HUES6 (cell line): ENCODE measurements around the gene LDB3.
A peak's percentile ranks its signal among the peaks of the same experiment; 100 is the strongest.

Experiments
- H3K27ac ChIP-seq: 2 replicates; pipeline ENCODE4 v1.7.0; 2013; ENCODE audit warnings: low read depth, mild to moderate bottlenecking, low read length, inconsistent platforms
- H3K27me3 ChIP-seq: 2 replicates; pipeline ENCODE4 v1.6.1; 2013; ENCODE audit warnings: low read length; ENCODE audit not compliant: control insufficient read depth, insufficient read depth
- H3K36me3 ChIP-seq: 2 replicates; pipeline ENCODE4 v1.6.1; 2013; ENCODE audit warnings: low read length; ENCODE audit not compliant: control insufficient read depth, insufficient read depth
- H3K4me1 ChIP-seq: 2 replicates; pipeline ENCODE4 v1.6.1; 2013; ENCODE audit warnings: low read length; ENCODE audit not compliant: control insufficient read depth, insufficient read depth
- H3K4me3 ChIP-seq: 2 replicates; pipeline ENCODE4 v1.5.1; 2013; ENCODE audit warnings: low read depth, low read length
- H3K9ac ChIP-seq: one replicate; pipeline ENCODE4 v1.6.1; 2013; ENCODE audit warnings: mild to moderate bottlenecking, low read length
- H3K9me3 ChIP-seq: 2 replicates; pipeline ENCODE4 v1.6.1; 2013; ENCODE audit warnings: low read depth, low read length; ENCODE audit not compliant: control insufficient read depth, insufficient read depth

Gene LDB3

DNA sequence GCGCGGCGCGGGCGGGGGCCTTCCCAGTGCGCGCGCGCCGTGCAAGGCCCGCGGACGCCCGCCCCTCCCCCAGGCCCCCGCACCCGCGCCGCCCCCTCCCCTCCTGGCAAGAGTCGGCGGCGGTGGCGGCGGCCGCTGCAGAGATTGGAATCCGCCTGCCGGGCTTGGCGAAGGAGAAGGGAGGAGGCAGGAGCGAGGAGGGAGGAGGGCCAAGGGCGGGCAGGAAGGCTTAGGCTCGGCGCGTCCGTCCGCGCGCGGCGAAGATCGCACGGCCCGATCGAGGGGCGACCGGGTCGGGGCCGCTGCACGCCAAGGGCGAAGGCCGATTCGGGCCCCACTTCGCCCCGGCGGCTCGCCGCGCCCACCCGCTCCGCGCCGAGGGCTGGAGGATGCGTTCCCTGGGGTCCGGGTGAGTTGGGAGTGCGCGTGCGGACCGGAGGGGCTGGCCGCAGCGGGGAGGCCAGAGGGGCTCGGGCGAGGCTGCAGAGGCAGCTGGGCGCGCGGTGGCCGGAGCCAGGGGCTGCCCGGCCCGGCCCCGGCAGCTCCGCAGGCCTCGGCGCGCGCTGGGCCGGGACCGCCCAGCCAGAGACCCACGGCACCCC is 88.3 kb downstream of the LDB3 start, which contains the start of gene BMPR1A:
Gene BMPR1A (plus strand): TSS at position 109 of the 602 bp plus-strand sequence. CDS start 119,400 bp downstream, outside the sequence.
- Histone ChIP-seq H3K4me1 (peaks cover 44% of the 10 kb centered on the region), H3K9ac (peak within 1 kb of the TSS; percentile 94), H3K36me3 (peaks cover 5% of the 10 kb centered on the region; the same call in 1 of the 2 replicates), H3K9me3 (no peaks in the 10 kb centered on the region), H3K27ac (peak within 1 kb of the TSS; percentile 97), H3K4me3 (peak within 1 kb of the TSS; percentile 92), H3K27me3 (no peaks in the 10 kb centered on the region)

DNA sequence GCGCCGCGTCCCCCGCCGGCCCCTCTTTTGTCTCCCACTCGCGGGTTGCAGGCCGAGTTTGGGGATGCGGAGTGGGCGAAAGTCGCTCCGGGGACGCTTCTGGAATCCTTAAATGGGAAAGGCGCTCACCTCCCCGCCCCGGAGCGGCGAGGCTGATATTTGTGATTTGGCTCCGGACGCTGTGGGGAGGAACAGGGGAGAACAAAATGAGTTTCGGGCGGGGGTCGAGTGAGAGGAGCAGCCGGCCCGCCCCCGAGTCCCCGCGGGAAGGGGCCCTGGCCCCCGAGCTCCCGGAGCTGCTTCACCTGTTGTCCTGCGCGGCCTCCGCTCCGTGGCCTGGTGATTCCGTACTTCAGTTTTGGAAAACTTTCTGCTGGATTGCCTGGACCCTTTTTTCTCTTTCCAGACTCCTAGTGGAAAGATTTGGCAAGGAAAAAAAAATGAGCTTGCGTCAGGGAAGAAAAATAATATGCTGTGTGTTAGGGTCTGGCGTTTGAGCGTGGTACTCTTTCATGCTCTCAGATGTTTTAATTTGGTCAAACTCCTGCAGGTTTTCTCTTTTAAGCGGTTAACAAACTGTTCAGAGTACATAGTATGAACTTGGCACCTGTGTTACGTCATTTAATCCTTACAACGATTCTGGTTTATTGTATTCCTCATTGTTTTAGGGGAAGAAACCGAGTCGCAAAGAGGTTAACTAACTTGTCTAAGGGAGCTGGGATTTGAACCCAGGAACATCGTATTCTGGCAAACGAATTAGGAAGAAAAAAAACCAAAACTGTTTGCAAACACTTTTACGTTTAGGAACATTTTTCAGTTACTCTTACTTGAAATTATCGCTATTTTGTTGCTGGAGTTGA is 89.0 kb downstream of the LDB3 start:
- Histone ChIP-seq H3K36me3 (peaks cover 5% of the 10 kb centered on the region; the same call in 1 of the 2 replicates), H3K27ac (peak overlapping the region; percentile 81), H3K4me1 (peaks cover 44% of the 10 kb centered on the region), H3K9ac (peak overlapping the region; percentile 94), H3K27me3 (no peaks in the 10 kb centered on the region), H3K4me3 (peak overlapping the region; percentile 92), H3K9me3 (no peaks in the 10 kb centered on the region)

DNA sequence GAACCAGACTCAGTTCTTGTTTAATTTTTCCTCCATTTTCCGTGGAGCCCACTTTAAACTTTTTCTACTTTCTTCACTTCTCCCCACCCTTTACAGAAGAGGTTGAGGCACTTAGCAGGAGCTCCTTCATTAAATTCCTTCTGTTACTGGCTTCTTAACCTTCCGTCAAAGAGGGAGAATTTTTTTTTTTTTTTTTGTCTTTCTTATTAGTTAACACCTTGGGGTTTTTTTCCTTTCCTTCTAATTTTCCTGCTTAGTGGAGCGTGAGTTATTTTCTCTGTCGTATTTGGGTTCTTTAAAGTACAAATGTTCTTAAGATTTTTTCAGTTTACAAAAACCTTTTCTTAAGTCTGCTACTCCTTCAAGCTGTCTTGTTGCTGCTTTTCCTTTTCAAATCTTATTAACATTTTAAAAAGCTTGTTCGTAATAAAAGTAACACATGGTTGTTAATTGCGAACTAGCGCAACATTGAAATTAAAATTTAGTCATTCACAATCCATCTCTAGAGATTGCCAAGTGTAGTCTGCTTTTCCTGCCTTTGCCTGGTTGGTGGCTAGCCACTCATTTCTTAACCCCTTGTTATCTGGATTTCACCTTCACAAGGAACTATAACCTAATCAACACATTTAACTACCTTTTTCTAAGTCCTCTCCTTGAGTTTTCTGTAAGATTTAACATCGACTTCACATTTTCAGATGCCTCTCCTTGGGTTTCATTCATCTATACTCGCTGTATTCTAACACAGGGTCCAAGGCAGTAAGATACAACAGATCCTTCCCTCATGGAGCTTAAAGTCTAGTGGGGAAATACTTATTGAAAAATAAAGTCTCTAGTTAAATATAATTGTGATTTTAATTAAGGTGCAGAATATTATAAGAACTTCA is 90.1 kb downstream of the LDB3 start:
- Histone ChIP-seq H3K9ac (peak overlapping the region; percentile 94), H3K9me3 (no peaks in the 10 kb centered on the region), H3K4me3 (peak overlapping the region; percentile 92), H3K27me3 (no peaks in the 10 kb centered on the region), H3K4me1 (peaks cover 33% of the 10 kb centered on the region), H3K36me3 (peaks cover 5% of the 10 kb centered on the region; the same call in 1 of the 2 replicates), H3K27ac (peak overlapping the region; percentile 81; the same call in 1 of the 2 replicates)

DNA sequence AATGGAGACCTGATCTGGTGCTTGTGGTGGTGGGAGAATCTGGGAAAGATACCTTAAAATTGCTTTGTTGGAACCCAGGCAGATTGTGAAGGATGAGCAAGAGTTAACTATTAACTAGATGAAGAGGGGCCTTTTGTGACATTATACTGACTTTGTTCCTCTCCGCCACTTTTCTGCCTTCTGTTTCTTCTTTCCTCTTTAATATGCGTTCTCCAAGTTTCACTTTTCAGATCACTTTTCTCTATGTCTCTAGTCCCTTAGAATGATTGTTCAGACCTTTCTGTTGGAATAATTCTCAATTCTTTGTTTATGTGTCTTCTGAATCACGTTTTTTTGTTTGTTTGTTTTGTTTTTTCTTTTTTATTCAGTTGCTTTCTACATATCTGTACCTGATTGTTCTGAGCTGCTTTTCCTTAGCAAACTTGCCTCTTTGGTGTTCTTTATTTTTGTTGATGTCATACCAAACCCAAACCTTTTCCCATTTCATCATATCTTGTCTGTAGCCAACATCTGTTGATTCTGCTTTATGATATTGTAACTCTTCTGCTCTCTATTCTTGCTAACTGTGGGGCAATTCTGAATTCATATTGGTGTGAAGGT is 90.9 kb downstream of the LDB3 start:
- Histone ChIP-seq H3K9me3 (no peaks in the 10 kb centered on the region), H3K27me3 (no peaks in the 10 kb centered on the region), H3K4me3 (peak overlapping the region; percentile 92), H3K9ac (peak overlapping the region; percentile 94), H3K4me1 (peaks cover 27% of the 10 kb centered on the region), H3K27ac (peak overlapping the region; percentile 4; the same call in 1 of the 2 replicates), H3K36me3 (peaks cover 5% of the 10 kb centered on the region; the same call in 1 of the 2 replicates)

DNA sequence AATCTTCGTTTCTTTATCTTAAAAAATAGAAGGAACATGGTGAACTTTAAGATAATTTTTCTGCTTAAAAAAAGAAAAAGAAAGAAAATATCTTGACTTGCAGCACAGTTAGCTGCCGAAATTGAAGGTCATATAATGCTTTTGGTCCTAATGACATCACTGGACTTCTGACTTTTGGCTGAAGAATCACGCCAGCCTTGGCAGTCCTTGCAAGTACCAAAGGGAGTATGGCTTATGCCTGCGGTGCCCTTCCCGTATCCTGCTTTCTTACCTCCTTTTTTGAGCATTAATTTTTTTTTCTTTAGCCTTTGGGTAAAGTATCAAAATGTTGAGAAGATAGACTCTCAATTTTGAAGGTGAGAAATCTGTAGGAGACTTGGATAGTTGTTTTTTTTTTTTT is 95.1 kb downstream of the LDB3 start:
- H3K27ac ChIP-seq, result no peak overlapping the region
- H3K4me1 ChIP-seq, result peaks cover 40% of the 10 kb centered on the region
- H3K9ac ChIP-seq, result no peak overlapping the region
- H3K27me3 ChIP-seq, result no peaks in the 10 kb centered on the region
- H3K36me3 ChIP-seq, result peaks cover 5% of the 10 kb centered on the region; the same call in 1 of the 2 replicates
- no peak overlapping the region for H3K4me3 ChIP-seq
- H3K9me3 ChIP-seq, result no peaks in the 10 kb centered on the region

DNA sequence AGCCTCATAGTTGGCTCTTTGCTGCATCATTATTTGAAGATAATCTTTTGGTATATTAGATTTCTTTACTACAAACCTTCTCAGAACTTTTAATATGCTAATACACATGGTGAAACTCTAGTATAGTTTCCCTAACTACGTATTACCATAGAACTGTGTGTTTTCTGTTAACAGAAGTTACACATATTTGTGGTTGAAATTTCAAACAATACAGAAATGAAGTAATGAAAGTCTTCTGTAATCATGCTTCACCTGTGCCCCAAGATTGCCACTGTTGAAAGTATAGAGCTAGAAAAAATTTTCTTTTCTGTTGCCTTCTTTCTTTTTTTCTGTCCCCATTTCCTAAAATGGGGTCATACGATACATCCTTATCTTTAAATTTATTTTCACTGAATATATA is 97.2 kb downstream of the LDB3 start:
- H3K36me3 ChIP-seq, result peaks cover 4% of the 10 kb centered on the region; the same call in 1 of the 2 replicates
- H3K27ac ChIP-seq, result no peak overlapping the region
- no peak overlapping the region for H3K9ac ChIP-seq
- no peaks in the 10 kb centered on the region for H3K27me3 ChIP-seq
- H3K4me1 ChIP-seq, result peaks cover 57% of the 10 kb centered on the region
- no peak overlapping the region for H3K4me3 ChIP-seq
- H3K9me3 ChIP-seq, result no peaks in the 10 kb centered on the region

DNA sequence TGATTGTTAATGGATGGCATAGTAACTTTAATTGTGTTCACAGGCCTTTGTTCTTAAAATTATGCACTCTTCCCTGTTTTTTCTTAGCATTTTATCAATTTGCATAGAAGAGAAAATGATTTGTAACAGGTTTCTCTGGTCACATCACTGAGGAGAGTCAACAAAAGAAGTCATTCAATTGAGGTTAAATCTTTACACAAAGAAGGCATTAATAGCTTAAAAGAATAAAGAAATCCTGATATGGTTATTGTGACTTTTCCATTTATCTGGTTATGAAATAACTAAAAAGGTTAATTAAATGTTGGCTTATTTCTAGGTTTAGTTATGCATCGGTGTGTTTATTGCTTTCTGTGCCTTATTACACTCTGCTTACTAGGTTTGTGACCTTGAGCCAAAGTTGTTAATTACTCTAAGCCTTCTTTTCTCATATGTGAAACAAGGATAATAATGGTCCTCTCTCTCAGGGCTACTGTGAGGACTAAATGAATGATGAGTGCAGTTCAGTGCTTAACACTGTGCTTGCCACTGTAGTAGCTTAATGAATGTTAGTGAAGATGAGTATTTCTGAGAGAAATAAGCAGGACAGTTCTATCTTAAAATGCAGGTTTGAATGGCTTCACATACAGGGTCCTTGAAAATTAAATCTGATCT is 100.2 kb downstream of the LDB3 start:
- Histone ChIP-seq H3K27ac (no peak overlapping the region), H3K4me1 (peaks cover 54% of the 10 kb centered on the region)

DNA sequence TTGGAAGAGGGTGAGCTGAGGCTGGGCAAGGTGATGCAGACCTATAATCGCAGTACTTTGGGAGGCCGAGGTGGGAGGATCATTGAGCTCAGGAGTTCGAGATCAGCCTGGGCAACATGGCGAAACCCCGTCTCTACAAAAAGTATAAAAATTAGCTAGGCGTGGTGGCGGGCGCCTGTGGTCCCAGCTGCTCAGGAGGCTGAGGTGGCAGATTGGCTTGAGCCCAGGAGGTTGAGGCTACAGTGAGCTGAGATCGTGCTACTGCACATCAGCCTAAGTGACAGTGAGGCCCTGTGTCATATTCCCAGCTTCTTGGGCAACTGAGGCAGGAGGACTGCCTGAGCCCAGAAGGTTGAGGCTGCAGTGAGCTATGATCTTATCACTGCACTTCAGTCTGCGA is 101.7 kb downstream of the LDB3 start:
- Histone ChIP-seq H3K9me3 (no peaks in the 10 kb centered on the region), H3K4me3 (no peak overlapping the region), H3K9ac (no peak overlapping the region), H3K27ac (no peak overlapping the region), H3K4me1 (peaks cover 56% of the 10 kb centered on the region), H3K36me3 (peaks cover under 1% of the 10 kb centered on the region), H3K27me3 (no peaks in the 10 kb centered on the region)

More for the DNA sequence above, 100.2 kb downstream of the LDB3 start:
- Histone ChIP-seq H3K9me3 (no peaks in the 10 kb centered on the region), H3K36me3 (no peaks in the 10 kb centered on the region; the same call in 1 of the 2 replicates), H3K9ac (no peak overlapping the region), H3K4me3 (no peak overlapping the region), H3K27me3 (no peaks in the 10 kb centered on the region)

DNA sequence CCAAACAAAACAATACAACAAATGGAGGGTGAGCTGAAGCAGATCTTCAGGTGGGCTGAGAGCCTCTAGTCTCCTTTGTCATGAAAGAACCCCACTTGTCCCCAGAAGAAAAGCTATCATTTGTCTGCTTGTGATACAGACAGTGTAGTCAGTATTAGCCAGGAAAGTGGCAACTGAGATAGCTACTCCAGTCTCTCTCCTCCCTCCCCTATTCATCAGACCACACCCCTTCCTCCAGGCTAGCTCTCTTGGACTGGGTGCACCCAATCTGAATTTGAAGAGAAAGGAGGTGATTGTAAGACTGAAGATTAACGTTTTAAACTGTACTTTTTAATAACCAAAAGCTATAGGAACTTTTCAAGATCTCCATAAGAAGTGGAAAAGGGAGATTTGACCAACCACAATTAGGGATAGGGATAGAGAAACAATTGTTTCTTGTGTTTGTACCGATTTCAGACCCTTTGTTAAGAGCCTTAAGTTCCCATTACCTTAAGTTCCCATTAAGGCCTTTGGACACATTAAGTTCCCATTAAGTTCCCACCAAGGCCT is 102.2 kb downstream of the LDB3 start:
- H3K4me1 ChIP-seq, result peaks cover 61% of the 10 kb centered on the region
- no peaks in the 10 kb centered on the region for H3K27me3 ChIP-seq
- no peak overlapping the region for H3K4me3 ChIP-seq
- peaks cover 3% of the 10 kb centered on the region for H3K36me3 ChIP-seq
- H3K27ac ChIP-seq, result no peak overlapping the region
- no peaks in the 10 kb centered on the region for H3K9me3 ChIP-seq
- no peak overlapping the region for H3K9ac ChIP-seq

DNA sequence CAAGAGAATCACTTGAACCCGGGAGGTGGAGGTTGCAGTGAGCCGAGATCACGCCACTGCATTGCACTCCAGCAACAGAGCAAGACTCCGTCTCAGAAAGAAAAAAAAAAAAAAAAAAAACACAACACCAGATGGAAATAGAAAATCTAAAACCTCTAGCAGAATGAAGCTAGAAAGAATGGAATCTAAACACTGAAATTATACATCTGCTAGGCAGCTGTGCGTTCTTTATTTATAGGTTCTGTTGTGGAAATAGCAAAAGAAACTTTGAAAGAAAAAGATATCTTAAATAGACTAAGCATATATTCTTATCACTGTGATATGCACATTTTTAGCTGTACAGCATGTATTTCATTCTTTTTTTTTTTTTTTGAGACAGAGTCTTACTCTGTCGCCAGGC is 105.2 kb downstream of the LDB3 start:
- Histone ChIP-seq H3K36me3 (peaks cover 15% of the 10 kb centered on the region), H3K4me3 (no peak overlapping the region), H3K27me3 (no peaks in the 10 kb centered on the region), H3K27ac (no peak overlapping the region), H3K4me1 (peaks cover 44% of the 10 kb centered on the region), H3K9me3 (no peaks in the 10 kb centered on the region), H3K9ac (no peak overlapping the region)
